SJSA1 (cell line): ENCODE results near the gene HK1. TPM values are rescaled to one million over a fixed set of nuclear protein-coding genes. Genes with fewer than 3 reads are reported as not detected.
A peak's percentile ranks its signal among the peaks of the same experiment; 100 is the strongest.
"Not testable (repeated sequence)": the region's sequence is repeated elsewhere in the genome, so short reads cannot be mapped to it uniquely, and the experiment has no call there.

Experiments
- DNase-seq, 2 experiments: peaks; one replicate each; pipeline ENCODE4 v3.0.0-alpha.2; 2015 to 2020; ENCODE audit warnings: low spot score in 2 of 2, low read depth in 1 of 2
- H3K27ac ChIP-seq: fragments of 250-450 bp; sonication (Bioruptor Pico); 2 replicates; pipeline ENCODE4 v1.5.1; 2020; ENCODE audit warnings: mild to moderate bottlenecking, moderate library complexity
- H3K27me3 ChIP-seq: fragments of 250-450 bp; sonication (Bioruptor Pico); replicated peaks from 2 replicates; pipeline ENCODE4 v1.5.1; 2020; ENCODE audit warnings: mild to moderate bottlenecking, moderate library complexity
- H3K36me3 ChIP-seq: fragments of 250-450 bp; sonication (Bioruptor Pico); 2 replicates; pipeline ENCODE4 v1.5.1; 2020; ENCODE audit warnings: mild to moderate bottlenecking
- H3K4me1 ChIP-seq: fragments of 250-450 bp; sonication (Bioruptor Pico); replicated peaks from 2 replicates; pipeline ENCODE4 v1.6.1; 2021; ENCODE audit warnings: mild to moderate bottlenecking
- H3K4me3 ChIP-seq: fragments of 250-450 bp; sonication (Bioruptor Pico); 2 replicates; pipeline ENCODE4 v1.5.1; 2020; ENCODE audit warnings: mild to moderate bottlenecking
- H3K9me3 ChIP-seq: fragments of 250-450 bp; sonication (Bioruptor Pico); replicated peaks from 2 replicates; pipeline ENCODE4 v1.5.1; 2020; ENCODE audit warnings: mild to moderate bottlenecking
- total RNA-seq: library from RNA; depleted of rRNA; stranded (reverse); fragments of >200 nt; shearing (Covaris generic); gene quantifications from 2 replicates; pipeline ENCODE4 v1.2.3, GENCODE V29; 2014

HK1 gene
- total RNA-seq, 1 experiment from 2014 or later = 53.1 TPM

DNA sequence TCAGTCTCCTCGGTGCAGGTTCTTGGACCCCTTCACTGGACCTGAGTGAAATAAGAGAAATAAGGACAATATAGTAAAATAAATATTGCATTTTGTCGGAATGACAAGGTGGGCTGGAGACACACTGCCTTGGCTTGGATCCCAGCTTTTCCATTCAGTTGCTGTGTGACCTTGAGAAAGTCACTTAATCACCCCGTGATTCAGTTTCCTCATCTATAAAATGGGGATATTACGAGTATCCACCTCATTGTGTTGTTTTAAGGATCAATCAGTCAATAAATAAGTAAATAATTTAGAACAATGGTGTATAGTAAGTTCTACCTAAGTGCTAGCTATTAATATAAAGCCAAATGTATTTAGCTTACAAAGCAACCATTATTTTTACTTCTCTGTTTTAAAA is 29.1 kb downstream of the HK1 start:
- H3K27me3 ChIP-seq = no peaks in the 10 kb centered on the region
- H3K27ac ChIP-seq = no peak overlapping the region
- H3K4me1 ChIP-seq = no peaks in the 10 kb centered on the region
- no peak for DNase-seq
- no peaks in the 10 kb centered on the region for H3K9me3 ChIP-seq
- no peak overlapping the region for H3K4me3 ChIP-seq
- no peaks in the 10 kb centered on the region for H3K36me3 ChIP-seq

DNA sequence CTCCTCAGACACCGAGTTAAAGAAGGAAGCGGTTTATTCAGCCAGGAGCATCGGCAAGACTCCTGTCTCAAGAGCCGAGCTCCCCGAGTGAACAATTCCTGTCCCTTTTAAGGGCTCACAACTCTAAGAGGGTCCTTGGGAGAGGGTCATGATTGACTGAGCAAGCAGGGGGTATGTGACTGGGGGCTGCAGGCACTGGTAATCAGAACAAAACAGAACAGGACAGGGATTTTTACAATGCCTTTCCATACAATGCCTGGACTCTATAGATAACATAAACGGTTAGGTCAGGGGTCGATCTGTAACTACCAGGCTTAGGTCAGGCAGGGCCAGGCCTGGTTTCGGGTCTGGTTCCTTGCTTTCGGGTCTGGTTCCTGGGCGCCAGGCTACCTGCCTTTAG is 30.0 kb downstream of the HK1 start:
- DNase-seq, H3K4me3 ChIP-seq, H3K27me3 ChIP-seq, H3K36me3 ChIP-seq, H3K4me1 ChIP-seq, H3K27ac ChIP-seq, H3K9me3 ChIP-seq: not testable (repeated sequence)

- H3K27me3 ChIP-seq = no peaks in the 10 kb centered on the region
- no peak overlapping the region for H3K4me3 ChIP-seq
- no peaks in the 10 kb centered on the region for H3K36me3 ChIP-seq
- H3K4me1 ChIP-seq = no peaks in the 10 kb centered on the region; the same call in 1 of the 2 replicates
- no peaks in the 10 kb centered on the region for H3K9me3 ChIP-seq
- no peak overlapping the region for H3K27ac ChIP-seq
- DNase-seq = no peak
These were observed 33.0 kb downstream of the HK1 start for GRCh38 chr10:69311309-69311708.

DNA sequence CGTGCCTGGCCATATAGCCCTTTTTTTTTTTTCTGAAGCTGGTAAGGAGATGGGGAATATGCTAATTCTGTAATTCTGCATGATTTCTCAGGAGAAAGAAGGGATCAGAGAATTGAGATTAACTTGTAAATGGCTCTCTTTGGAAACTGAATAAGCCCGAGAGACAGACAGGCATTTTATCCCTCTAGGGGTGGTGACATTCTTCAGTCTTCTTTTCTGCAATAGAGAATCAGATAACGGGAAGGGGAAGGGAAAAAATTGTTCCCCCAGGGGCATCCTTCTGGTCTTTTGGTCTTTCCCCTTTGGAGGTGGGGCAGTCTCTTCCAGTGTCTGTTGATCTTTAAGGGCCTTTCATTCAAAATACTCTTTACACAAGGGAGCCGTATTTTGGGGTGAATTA is 34.2 kb downstream of the HK1 start:
- DNase-seq = no peak
- Histone ChIP-seq H3K27me3 (no peaks in the 10 kb centered on the region), H3K4me3 (no peak overlapping the region), H3K36me3 (no peaks in the 10 kb centered on the region), H3K9me3 (no peaks in the 10 kb centered on the region), H3K4me1 (peaks cover 2% of the 10 kb centered on the region; the same call in 1 of the 2 replicates), H3K27ac (no peak overlapping the region)

- peaks cover 14% of the 10 kb centered on the region for H3K36me3 ChIP-seq
- no peak overlapping the region for H3K4me3 ChIP-seq
- no peak for DNase-seq
- no peaks in the 10 kb centered on the region for H3K27me3 ChIP-seq
- peaks cover 19% of the 10 kb centered on the region for H3K4me1 ChIP-seq
- no peaks in the 10 kb centered on the region for H3K9me3 ChIP-seq
- no peak overlapping the region for H3K27ac ChIP-seq
These were observed 36.8 kb downstream of the HK1 start for GRCh38 chr10:69315100-69315542.

GRCh38 chr10:69315610-69316312 is 37.5 kb downstream of the HK1 start:
- Histone ChIP-seq H3K27ac (no peak overlapping the region), H3K36me3 (peaks cover 18% of the 10 kb centered on the region), H3K9me3 (no peaks in the 10 kb centered on the region), H3K4me3 (no peak overlapping the region), H3K4me1 (peaks cover 24% of the 10 kb centered on the region), H3K27me3 (no peaks in the 10 kb centered on the region)
- no peak for DNase-seq

DNA sequence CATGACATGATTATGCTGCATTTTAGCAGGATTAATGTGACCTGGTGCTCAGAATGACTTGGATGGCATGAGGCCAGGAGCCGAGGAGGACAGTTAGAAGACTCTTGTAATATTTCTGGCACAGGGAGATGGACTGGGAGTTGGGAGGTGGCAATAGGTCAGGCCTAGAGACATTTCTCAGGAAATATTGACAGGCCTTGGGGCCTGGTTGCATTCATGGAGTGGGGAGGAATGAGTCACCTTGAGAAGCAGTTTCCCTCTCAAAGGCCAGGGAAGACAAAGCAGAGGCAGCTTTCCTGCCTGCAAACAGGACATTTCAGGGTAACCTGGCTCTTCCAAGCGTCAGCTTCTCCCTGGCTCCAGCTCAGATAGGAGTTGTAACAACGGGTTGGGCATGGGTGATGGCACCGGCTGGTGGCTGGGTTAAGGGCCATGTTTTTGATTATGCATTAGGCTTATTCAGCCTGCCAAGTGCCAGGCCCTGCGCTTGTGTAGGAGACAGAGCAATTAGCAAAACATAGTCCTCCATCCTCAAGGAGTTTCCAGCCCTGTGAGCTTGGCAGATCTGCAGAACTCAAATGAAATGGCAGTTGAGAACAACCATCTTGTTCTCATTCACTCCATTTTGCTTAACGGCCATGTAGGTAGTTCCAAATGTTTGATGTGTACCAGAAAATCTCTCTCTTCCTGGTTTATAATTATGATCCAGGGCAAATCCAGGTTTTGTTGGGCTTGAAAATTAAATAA is 38.2 kb downstream of the HK1 start:
- Histone ChIP-seq H3K4me1 (peaks cover 24% of the 10 kb centered on the region), H3K27ac (no peak overlapping the region), H3K9me3 (no peaks in the 10 kb centered on the region), H3K27me3 (no peaks in the 10 kb centered on the region), H3K4me3 (no peak overlapping the region), H3K36me3 (peaks cover 18% of the 10 kb centered on the region)
- no peak for DNase-seq

GRCh38 chr10:69317175-69317604 is 38.9 kb downstream of the HK1 start:
- no peaks in the 10 kb centered on the region for H3K9me3 ChIP-seq
- DNase-seq = no peak
- peaks cover 24% of the 10 kb centered on the region for H3K4me1 ChIP-seq
- H3K27ac ChIP-seq = no peak overlapping the region
- no peaks in the 10 kb centered on the region for H3K27me3 ChIP-seq
- peaks cover 18% of the 10 kb centered on the region for H3K36me3 ChIP-seq
- H3K4me3 ChIP-seq = no peak overlapping the region

DNA sequence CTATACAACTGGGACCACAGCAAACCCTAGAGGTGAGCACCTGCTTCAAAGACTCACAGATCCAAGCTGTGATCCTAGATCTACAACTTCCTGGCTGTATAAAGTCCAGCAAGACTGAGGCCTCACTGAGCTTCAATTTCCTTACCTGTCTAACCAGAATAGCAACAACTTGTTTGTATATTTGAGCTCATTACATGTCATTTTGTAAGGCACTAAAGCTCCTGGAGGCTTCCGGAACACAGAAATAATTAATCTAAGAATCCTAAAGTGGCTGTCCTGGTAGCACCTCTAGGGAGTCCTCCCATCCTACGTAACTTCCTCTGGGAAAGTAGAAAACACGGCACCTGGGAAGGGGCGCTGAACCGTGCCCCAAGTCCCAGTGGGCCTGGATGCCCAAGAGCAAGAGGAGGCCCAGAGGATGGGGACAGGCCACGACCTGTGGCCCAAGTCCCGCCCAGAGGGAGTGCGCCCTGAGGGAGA is 39.4 kb downstream of the HK1 start:
- Histone ChIP-seq H3K4me3 (peak overlapping the region; percentile 94), H3K36me3 (peaks cover 18% of the 10 kb centered on the region), H3K27ac (peak overlapping the region; percentile 56; the same call in 1 of the 2 replicates), H3K9me3 (no peaks in the 10 kb centered on the region), H3K27me3 (no peaks in the 10 kb centered on the region), H3K4me1 (peaks cover 24% of the 10 kb centered on the region)
- no peak for DNase-seq

- DNase-seq = peak; percentile 91
- H3K4me1 ChIP-seq = peaks cover 24% of the 10 kb centered on the region
- peak overlapping the region; percentile 94 for H3K4me3 ChIP-seq
- H3K9me3 ChIP-seq = no peaks in the 10 kb centered on the region
- no peaks in the 10 kb centered on the region for H3K27me3 ChIP-seq
- H3K27ac ChIP-seq = peak overlapping the region; percentile 56
- peaks cover 18% of the 10 kb centered on the region for H3K36me3 ChIP-seq
These were observed 40.0 kb downstream of the HK1 start for GRCh38 chr10:69318106-69318866.

DNA sequence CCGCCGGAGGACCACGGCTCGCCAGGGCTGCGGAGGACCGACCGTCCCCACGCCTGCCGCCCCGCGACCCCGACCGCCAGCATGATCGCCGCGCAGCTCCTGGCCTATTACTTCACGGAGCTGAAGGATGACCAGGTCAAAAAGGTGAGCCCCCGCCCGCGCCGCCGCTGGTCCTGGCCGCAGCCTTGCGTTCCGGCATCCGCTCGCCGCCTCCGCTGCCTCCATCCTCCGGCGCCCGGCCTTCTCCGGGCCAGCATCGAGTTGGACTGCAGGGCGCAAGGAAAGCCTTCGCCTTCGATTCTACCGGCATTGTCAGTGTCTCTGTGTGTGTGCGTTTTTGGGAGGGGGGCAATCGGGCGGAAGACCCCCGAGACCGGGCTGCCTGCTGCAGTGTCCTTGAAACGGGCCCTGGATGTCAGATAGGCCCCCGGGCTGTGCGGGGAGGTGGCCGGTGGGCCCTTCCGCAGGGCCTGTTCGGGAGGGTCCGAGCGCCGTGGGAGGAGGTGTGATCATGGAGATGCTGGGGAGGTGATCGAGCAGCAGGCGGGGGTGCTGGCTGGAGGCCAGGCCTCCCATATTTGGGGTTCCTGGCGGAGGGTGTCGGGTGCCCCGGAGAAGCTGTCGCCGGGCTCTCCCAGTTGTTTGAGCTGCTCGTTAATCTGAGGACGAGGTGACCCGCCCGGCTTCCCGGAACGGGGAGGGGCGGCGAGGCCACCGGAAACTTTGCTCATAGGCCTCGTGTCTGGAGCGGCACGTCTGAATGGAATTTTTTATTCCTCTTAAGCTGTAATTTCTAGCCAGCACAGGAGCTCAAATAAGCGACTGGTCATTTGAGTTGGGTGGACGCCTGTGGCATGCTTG is 40.8 kb downstream of the HK1 start:
- peak; percentile 67 to 72 for DNase-seq

DNA sequence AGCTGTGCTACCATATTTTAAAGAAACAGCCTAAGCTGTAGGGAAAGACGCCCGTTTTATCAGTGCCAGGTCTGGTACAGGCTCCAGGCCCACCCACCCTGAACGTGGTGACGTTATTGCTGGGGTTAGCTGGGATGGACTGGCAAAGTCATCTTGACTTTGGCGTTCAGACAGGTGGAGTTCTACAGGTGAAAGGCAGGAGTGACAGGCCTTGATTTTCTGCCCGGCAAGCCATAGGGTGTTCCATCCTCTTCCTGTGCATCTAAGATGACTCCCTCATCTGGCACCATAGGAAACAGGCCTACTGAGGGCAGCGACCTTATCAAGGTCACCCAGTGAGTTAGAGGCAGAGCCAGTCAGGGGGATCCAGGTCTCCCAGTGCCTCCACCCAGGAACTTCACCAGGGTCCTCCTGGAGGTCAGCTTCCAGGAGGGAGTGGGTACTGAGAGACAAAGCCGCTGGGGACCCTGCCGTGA is 41.6 kb downstream of the HK1 start:
- DNase-seq = no peak
- Histone ChIP-seq H3K27me3 (no peaks in the 10 kb centered on the region), H3K27ac (no peak overlapping the region; the same call in 1 of the 2 replicates), H3K4me3 (peak overlapping the region; percentile 94), H3K9me3 (no peaks in the 10 kb centered on the region), H3K36me3 (peaks cover 18% of the 10 kb centered on the region), H3K4me1 (peaks cover 24% of the 10 kb centered on the region)

More for the DNA sequence above, 40.8 kb downstream of the HK1 start:
- Histone ChIP-seq H3K4me1 (peaks cover 24% of the 10 kb centered on the region), H3K9me3 (no peaks in the 10 kb centered on the region), H3K4me3 (peak overlapping the region; percentile 94), H3K36me3 (peaks cover 18% of the 10 kb centered on the region), H3K27ac (peak overlapping the region; percentile 38), H3K27me3 (no peaks in the 10 kb centered on the region)

- Histone ChIP-seq H3K27me3 (no peaks in the 10 kb centered on the region), H3K9me3 (no peaks in the 10 kb centered on the region), H3K27ac (no peak overlapping the region), H3K4me3 (no peak overlapping the region), H3K4me1 (peaks cover 26% of the 10 kb centered on the region), H3K36me3 (peaks cover 18% of the 10 kb centered on the region)
- no peak for DNase-seq
These were observed 42.2 kb downstream of the HK1 start for GRCh38 chr10:69320521-69320920.
